SKM-1 (cell line): ENCODE data around the gene SULF2.

Source experiments
- DNase-seq: peaks from one replicate; lab custom pipeline; 2025; ENCODE audit not compliant: unreplicated experiment; lab: John Stamatoyannopoulos, UW

Gene SULF2

DNA sequence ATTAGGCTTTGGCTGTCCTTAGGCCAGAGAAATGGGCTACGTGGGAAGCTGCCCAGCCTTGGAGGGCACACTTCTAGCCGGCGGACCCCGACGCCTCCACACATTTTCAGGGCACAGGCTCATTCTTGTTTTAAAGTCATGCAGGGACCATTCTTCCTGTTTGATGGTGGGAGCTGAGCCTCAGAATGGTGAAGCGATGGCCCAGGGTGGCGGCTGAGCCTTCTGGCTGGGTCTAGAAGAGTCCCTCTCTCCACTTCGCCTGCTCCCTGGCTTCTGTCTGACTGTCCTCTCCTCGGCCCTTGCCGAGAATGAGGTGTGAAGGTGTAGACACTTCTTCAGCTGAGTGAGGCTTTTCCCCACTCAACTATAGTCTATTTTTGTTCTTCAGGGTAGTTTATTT lies 114.4 kb downstream of the SULF2 start:
- DNase-seq = no peak

DNA sequence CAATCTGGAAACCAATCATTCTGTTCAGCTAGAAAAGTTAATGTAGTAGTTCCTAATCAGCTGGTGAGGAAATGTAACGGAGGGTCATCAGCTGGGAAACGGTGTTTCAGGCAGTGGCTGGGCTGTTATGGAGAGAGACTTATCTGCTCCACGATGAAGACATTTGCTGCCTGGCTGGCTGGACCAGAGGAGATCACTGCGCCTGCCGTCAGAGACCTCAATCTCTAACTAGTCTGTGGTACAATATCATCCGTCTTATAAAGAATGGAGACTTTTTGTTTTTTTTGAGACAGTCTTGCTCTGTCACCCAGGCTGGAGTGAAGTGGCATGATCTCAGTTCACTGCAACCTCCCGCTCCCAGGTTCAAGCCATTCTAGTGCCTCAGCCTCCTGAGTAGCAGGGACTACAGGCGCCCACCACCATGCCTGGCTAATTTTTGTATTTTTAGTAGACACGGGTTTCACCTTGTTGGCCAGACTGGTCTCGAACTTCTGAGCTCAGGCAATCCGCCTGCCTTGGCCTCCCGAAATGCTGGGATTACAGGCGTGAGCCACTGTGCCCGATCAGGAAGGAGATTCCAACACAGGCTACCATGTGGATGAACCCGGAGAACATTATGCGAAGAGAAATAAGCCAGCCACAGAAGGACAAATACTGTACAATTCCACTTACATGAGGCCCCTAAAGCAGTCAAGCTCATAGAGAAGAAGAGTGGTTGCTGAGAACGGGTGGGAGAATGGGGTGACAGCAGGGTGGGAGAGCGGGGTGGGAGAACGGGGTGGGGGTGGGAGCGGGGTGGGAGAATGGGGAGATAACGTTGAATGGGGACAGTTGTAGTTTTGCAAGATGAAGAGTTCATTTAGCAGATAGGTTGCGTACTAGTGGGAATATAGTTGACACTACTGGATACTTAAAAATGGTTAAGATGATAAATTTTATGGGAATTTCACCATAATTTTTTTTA lies 115.1 kb downstream of the SULF2 start:
- DNase-seq = no peak

DNA sequence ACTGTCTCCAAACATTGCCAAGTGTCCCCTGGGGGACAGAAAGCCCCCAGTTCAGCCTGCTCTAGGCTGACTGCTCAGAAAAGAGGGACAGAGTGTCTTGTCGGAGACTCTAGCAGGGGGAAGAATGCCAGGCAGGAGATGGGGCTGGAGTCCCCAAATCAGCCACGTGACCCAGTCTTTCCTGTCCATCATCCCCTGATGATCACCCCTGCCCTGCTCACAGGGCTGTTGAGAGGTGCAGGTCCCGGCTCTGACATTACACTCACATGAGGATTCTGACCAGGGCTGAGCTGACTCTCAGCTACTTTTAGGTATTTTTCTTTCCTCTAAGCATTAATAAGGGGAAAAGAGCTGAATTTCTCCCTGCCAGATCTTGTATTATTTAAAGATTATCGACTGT lies 115.8 kb downstream of the SULF2 start:
- DNase-seq = no peak

DNA sequence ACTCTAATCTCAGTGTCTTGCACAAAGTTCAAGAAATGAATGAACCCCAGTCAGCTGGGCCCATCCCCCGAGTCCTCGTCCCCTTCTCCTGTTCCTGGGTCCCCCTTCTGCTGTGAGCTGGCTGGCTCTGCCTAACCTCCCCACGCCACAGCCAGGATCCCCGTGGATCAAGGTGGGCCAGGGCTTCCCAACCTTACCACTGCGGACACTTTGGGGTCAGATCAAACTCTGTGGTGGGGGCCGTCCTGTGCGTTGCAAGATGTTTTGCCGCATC lies 116.2 kb downstream of the SULF2 start:
- DNase-seq = no peak

DNA sequence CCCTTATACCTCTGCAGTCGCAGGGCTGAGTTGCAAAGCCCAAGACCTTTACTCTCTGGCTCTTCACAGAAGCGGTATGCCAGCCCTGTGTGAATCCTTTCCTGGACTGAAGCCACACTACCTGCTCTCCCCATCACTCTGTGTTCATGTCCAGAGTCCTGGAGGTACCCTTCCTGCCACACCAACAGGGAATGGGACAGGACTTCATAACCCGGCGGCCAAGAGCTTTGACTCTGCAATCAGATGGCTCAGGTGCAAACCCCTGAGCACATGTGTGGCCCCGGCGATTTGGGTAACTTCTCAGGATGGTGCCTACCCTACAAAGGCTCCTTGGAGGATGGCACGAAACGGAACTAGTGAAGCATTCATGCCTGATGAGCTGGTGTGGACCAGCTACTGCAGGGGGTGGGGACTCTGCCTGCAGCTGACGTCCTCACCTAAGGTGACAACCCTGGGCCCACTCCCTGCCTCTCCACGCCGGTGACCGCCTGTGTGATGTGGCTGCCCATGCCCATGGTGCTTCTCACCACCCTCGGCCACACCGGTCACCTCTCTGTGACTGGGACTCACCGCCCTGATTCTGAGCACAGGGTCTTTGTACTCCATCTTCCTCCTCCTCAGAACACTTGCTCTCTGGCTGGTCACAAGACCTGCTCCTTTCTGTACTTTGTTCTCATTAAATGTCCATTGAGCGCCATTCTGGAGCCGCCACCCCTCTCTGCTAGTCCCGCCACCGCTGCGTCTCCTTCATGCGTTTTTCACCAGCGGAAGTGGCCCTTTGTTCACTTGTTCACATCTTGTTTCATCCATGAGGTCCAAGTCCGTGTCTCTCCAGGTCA lies 116.7 kb downstream of the SULF2 start:
- DNase-seq = no peak

DNA sequence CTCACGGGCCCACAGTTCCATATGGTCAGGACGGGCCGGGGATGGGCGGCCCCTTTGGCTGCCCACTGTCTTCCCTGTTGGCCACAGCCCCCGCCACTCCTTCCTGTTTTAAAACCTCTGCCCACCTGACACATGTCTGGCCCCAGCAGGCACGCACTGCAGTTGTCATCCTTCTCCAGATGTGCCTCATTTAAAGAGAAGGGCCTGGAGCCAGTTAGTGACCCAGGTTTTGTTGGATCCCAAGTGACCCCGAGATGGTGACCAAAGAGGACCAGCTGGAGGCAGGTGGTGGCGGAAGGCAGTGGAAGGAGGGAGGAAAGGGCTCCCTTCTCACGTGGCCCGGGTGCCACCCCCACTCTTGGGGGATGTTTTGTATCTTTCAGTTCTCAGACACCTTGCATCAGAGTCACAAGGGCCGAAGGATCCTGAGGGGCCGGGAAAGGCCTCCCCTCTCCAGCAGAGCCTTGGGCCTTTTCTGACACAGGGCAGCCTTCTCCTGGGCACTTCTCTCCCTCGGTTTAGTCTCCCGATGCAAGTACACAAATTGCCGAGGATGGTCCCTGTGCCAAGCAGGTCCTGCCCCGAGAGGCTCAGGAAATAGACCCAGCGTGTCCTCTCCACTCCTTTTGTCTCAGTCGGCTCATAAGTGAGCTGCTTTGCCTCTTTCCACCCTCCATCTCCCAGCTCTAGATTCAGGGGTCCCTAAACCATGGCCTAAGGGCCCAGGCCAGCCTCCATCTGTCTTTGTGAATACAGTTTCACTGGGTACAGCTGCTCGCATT lies 117.6 kb downstream of the SULF2 start:
- no peak for DNase-seq

DNA sequence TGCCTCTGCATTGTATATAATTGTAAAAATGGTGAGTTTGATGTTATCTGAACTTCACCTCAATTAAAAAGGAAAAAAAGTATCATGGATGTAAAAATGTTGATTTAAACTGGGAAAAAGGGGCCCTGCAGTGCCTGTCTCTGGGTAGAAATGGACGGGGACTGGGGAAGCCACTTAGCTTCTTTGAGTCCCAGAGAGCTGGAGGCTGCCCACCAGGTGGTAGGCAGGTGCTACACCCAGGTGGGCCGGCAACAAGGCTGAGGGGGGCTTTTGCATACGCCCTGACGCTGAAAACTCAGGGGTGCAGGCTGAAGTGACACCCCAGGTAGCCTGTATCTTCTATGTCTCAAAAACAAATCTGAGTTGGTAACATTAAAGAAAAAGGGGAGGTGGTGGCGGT lies 118.2 kb downstream of the SULF2 start:
- no peak for DNase-seq

DNA sequence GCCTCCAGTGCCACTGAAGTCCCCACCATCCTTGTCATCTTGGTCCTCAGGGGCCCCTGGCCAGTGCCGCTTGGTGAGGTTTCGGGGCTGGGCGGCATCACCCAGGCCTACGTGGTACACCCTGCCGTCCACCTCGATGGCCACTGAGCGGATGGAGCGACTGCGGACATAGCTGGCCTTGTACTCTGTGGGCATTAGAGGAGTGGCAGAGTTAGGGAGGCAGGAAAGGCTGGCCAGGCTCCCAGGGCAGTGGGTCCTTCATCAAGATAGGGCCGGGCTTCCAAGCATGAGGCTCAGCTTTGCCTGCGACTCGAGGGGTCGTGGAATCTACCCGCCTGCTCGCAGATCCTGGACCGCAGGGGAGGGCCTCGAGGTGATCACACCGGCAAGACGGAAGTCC lies 119.0 kb downstream of the SULF2 start:
- no peak for DNase-seq

DNA sequence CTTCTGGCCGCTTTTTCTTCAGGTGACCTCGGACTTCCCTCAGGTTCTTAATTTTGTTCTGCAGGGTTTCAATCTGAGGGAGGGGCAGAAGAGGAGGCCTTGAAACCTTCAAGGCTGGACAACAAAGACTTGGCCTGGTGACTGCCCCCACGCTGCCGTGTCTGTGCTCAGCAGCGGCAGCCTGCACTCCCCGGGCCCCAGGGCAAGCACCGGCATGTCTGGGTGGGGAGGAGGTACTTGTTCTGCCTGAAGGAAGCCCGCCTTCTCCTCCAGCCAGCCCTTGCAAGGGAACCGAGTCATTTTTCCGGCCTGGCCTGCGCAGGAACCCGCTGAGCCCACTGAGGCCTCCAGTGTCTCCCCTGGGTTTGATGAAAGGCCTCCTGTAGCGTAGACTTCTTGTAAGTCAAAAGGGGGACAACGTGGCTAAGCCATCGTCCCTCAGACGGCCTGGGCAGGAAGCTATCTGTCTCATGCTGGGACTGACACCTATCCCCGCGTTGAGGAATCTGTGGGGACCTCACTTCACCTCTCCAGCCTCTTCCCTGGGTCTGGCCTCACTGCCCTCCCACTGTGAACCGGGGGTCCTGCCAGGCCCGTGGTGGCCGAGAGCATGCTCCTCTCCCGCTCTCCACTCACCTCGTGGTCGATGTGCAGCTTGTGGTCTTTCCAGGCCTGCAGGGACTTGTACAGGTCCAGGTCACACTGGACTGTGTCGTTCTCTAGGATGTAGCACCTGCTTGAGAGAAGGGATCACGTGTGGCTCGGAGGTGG lies 119.9 kb downstream of the SULF2 start:
- no peak for DNase-seq

DNA sequence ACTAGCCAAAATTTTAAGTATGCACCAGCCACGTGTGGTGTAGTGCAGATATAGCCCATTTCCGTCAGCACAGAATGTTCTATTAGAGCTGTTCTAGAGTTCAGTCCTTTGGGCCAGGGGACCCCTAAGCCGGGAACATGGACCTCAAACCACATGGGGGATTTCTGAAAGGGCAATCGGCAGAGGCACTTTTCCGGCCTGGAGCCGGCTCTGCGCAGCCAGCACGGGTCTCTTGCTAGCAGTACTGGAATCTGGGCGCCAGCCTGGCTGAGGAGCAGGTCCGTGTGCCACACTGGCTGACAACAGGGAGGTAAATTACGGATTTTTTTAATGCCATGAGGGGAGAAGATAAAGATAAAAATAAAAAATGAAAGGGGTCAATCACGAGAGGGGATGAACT lies 120.5 kb downstream of the SULF2 start:
- DNase-seq = no peak

DNA sequence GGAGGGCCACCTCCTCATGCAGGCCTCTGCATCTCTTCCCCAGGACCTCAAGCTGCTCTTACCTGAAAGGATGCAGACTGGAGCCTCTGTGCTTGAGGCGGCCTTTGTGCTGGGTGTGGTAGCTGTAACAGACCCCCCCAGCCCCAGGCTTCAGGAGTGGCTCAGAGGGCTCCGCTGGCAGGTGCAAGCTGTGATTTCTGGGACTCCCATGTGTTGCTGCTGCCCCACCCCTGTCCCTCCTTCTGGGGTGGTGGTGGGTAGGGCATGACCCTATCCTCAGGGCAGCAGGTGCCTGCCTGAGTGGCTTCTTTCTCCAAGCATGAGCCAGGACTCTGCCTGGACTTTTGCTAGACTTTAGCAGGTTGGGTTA lies 121.2 kb downstream of the SULF2 start:
- no peak for DNase-seq

DNA sequence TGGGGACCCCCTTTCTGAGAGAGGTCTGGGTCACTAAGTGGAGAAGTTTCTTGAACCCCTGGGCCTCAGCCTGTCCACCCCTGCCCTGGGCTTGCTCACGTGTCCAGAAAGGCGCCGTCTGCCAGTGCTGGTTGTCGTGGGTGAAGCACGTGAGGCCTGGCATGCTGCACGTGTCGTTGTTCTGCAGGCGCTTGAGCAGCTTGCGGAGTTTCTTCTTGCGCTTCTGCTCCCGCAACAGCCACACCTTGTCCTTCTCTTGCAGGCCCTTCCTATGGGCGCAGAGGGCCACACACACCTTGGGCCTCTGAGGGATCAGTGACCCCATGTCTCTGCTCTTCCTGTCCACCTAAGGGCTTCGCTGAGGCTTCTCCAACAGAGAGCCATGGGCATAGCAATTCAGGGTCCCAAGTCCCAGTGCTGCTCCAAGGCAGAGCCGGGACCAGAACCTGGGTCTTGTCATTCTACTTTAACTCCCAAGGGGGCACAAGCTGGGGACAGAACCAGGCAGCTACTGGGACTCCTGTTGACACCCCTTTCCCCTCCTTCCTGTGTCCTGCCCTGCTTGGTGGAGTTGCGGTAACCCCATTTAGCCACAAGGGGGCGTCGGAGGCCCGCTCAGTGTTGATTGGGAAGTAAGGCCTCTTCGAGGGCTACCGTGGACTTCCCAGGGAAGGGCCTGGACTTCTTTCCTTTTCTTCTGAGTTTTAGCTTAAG lies 121.8 kb downstream of the SULF2 start:
- peak; percentile 40 for DNase-seq

DNA sequence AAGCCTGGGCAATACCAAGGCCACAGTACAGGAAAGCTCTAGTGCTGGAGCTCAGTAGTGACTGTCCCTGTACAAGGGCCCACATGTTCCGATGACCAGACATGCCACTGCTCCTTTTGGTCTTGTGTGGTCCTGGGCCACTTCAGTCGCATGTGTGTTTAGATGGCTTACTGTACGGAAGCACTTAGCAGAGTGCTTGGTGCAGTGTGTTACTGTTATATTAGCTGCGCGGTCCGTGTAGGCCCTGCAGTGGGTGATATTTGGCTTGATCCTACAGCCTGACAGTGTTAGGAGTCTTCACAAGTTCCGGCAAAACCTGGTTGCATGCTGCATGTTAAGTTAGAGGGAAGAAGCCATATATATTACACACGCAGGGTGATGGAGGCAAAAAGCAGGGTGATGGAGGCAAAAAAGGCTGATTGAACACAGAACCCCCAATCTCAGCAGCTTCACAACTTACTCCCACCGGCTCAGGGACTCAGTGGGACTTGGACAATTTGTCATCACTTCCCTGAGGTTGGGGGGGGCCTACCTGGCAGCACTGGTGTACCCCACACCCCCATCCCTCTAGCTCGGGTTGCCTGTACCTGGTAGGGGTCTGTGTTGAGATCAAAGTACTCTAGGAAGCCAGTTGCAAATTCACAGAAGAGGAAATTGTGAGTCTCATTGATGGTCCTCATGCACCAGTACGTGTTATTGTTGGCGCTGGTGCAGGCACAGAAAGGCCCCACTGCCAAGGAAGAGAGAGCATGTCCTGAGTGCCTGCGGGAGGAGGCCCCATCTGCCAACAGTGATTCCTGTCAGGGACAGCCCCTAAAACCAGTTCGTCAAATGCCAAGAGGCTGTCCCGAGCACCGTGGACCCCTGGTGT lies 122.6 kb downstream of the SULF2 start:
- no peak for DNase-seq

DNA sequence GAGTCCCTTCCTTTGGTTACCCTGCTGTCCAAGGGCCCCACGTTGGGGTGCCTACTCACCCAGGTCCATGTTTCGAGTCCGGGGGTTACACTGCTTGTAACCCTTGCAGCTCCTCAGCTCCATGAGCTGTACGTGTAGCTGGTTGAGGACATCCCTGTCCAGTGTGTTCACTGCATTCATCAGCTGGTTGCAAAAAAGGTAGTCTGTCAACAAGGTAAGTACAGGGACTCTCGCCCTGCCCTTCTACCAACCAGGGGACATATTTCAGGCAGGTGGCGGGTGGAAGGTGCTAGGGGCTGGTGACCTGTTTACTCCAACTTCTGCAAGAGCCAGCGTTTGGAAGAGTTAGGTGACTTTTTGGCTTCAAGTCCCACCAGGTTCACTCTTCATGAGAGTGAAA lies 123.6 kb downstream of the SULF2 start:
- no peak for DNase-seq

DNA sequence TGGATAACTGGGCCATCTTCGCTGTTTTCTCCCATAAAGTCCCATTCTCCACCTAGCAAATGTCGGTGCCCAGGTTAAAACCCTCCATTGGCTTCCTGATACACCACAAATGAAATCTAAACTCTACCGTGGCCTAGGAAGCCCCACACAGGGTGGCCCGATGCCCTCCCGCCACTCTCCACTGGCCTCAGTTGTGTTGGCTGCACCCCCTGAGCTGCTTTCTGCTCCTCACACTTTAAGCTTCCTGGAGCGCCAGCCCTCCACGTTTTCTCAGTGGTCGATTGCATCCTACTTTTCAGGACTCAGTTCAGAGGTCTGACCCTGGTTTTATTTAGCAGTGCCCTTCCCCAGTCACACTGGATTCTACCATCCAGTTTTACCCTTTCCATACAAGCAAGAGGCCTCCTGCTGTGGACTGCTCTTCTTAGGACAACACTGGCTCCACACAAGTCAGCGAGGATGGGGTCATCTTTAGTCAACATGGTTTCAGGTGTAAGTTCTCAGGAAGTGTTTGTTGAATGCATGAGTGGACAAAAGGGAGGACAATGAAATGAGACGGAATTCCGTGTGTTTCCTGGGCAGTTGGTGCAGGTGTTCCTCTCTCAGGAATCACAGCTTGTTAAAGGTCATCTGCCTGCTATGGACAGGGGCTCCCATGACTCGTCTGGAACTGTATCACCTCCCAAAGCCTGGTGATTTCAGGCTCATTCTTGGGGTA lies 124.1 kb downstream of the SULF2 start:
- DNase-seq = no peak

DNA sequence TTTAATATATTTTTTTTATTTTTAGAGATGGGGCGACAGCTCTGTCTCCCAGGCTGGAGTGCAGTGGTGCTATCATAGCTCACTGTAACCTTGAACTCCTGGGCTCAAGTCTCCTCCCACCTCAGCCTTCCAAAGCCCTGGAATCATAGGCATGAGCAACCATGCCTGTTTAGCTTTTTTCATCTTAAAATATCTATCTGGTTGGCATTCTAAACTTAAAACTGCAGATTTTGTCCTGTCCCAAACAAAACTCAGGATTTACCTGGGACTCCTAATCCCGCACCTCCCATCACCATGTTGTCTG lies 124.7 kb downstream of the SULF2 start:
- no peak for DNase-seq

DNA sequence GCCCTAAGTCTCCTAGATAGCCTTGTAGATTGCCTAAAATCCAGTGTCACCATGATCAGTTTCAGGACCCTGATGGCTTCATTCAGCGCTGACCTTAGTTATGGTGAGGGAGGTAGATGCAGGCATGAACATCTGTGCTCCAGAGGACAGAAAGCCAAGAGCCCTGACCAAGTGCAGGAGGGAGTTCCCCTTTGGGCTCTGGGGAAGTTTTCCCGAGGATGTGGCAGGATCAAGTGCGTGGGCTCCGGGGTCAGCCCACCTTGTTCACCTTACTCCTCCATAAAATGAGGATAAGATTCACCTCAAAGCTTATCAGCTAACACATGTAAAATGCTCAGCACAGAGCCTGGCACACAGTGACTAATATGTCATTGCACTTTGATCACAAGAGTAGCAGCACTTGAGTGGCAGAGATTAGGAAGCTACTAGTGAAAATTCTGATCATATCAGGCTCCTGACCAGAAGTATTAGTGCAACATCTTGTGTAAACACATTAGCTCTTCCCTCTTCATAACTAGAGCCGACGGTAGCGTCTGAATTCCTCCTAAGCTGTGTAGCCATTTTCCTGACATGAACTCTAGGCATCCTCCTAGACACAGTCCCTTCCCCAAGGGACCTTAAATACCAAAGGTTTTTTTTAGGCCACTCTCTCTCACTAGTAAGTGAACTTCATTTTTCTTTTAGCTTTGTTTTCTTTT lies 125.2 kb downstream of the SULF2 start:
- DNase-seq = no peak

DNA sequence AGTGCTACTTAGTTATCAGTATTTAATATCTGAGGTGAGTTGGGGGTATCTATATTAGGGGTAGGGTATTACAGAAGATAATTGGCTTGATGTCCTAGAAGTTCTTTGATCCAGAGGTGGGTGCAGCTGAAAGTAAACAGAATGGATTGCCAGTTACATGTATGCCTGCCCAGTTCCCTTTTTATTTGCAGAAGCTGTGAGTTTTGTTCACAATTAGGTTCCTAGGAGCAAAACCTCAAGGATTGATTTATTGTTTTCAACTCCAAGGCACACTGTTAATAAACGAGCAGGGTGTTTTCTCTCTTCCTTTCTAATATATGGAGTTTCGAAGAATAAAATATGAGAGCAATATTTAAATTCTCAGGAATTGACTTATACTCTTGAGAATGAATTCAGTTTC lies 129.0 kb downstream of the SULF2 start:
- peak; percentile 61 for DNase-seq
